Uterus (tissue), 2 donors: ENCODE results near the gene GGACT.

Source experiments
- CTCF ChIP-seq, 4 experiments: fragments of 200-600 bp in 2 of 4; fragments of 450-650 bp in 2 of 4; sonication (generic) in 2 of 4; IDR thresholded peaks; one replicate each; pipeline ENCODE4 v1.5.1; 2016 to 2019; ENCODE audit warnings: antibody characterized with exemption in 4 of 4, mild to moderate bottlenecking in 2 of 4, moderate library complexity in 1 of 4
- POLR2A ChIP-seq, 2 donors: fragments of 450-650 bp; IDR thresholded peaks; one replicate each; pipeline ENCODE4 v1.6.1; 2016; ENCODE audit warnings: antibody characterized with exemption in 2 of 2, mild to moderate bottlenecking in 1 of 2, moderate library complexity in 1 of 2

- TF ChIP-seq POLR2A (IDR thresholded peaks at IDR 0.05) (no peak), CTCF (IDR thresholded peaks at IDR 0.05) (no peak)
Measured at GRCh38 chr13:100552755-100553154, 35.8 kb downstream of the GGACT start.
